ENCODE data around the gene GMPS.

DNA sequence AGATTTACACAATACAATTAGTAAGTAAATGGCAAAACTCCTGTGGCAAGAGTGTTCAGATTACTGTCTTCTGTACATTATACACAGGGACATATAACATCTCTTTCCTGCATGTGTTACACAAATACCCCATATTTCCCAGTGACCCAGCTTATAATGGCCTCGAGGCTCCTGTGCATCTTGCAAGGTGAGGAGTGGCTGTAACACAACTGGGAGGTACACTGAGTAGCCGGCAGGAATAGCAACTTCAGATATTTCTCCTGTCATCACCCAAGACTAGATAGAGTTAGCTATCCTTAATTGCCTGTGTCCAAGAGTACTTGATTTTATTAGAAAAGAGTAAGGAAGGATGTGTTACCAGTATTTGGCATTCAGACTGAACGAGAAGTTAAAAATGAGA, 5.6 kb downstream of the GMPS start:
- TF ChIP-seq ELF4 (IDR thresholded peaks at IDR 0.05): no peak
- TF ChIP-seq SP1 (IDR thresholded peaks at IDR 0.05): no peak
- TF ChIP-seq FOXM1 (IDR thresholded peaks at IDR 0.05; ENCODE audit: borderline replicate concordance): no peak
- no peak for TF ChIP-seq FOXK2 (IDR thresholded peaks at IDR 0.05)
- no peak for TF ChIP-seq L3MBTL2 (conservative IDR thresholded peaks at IDR 0.05)
- no peak for TF ChIP-seq NFRKB (IDR thresholded peaks at IDR 0.05)
- no peak for TF ChIP-seq CTBP1 (IDR thresholded peaks at IDR 0.05; ENCODE audit: borderline replicate concordance)
- no peak for TF ChIP-seq BHLHE40 (IDR thresholded peaks at IDR 0.05; ENCODE audit: borderline replicate concordance)
- TF ChIP-seq FOXA1 (IDR thresholded peaks at IDR 0.05): no peak
- no peak for TF ChIP-seq ARNT (IDR thresholded peaks at IDR 0.05)
- no peak for TF ChIP-seq HDGF (IDR thresholded peaks at IDR 0.05; ENCODE audit: borderline replicate concordance)
- TF ChIP-seq TARDBP (IDR thresholded peaks at IDR 0.05): no peak

Measured in HEK293T (cell line).